HG03575 (cell line): ENCODE measurements around the gene GLCE.
"Not testable (repeated sequence)": the region's sequence is repeated elsewhere in the genome, so short reads cannot be mapped to it uniquely, and the experiment has no call there.

ENCODE experiments used
- ATAC-seq: cut with Tn5 transposase; IDR thresholded peaks from one replicate; pipeline ENCODE4 v1.9.1; 2021; ENCODE audit not compliant: unreplicated experiment, insufficient number of reproducible peaks, low FRiP score; ENCODE audit errors: extremely low read depth

The GLCE gene

DNA sequence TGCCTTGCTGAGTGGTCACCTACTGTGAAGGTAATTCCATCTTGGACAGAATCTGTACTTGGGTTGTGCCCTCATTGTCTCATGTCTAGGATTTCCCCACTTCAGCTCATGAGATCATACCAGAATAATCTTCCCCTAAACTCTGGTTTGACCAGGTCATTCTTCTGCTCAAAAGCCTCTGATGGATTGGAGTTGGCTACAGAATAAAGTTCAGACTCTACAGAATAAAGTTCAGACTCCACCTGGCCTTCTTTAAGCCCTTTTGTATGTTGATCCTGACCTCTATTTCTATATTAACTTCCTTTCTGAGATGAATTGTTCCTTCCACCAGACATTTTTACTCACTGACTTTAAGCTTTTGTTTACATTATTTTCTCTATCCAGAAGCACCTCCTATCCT lies 6.4 kb upstream of the GLCE start:
- no peak for ATAC-seq

DNA sequence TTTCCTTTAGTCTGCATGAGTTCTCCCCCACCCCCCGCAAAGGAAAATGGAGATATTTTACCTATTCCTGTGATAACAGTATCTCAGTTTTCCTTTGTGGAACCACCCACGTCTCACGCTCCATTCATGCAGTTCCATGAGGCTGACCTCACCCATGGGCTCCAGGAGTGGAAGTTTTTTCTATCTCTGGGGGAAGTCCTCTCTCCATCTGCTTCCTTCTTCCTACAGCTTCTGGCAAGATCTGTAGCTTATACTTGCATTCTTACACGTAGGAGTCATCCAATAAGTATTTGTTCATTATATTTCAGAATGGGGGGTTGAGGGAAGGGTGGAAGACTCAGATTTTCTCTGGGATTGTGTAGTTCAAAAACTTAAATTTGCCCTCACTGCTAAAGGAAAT lies 5.8 kb upstream of the GLCE start:
- ATAC-seq: no peak

DNA sequence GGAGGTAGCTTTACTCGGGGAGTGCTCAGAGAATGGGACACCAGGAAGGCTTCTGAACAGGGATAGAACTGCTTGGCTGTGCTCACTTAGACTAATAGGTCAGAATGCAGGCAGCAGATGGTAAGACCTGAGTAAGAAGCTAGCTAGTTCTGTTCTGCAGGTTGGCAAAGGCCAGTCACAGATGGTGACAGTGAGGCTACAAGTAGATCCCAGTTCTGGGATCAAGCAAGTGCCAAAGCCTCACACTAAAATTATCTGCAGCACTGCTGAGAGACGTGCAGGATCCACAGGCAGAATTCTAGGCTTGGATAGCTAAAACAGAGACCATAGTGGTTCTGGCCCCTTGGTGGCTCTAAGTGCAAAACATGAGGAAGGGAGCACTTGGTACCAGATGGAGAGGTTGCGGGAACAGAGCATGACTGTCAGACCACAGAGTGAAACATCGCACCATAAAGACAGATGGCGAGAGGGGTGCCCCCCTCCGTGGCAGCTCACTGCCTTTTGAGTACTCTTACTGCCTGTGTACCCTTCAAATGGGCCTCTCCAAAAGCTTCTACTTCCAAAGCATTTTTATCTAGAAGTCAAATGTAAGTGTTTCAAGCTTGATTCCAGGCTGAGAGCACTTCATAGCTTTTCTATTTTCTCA lies 3.6 kb upstream of the GLCE start:
- no peak for ATAC-seq

DNA sequence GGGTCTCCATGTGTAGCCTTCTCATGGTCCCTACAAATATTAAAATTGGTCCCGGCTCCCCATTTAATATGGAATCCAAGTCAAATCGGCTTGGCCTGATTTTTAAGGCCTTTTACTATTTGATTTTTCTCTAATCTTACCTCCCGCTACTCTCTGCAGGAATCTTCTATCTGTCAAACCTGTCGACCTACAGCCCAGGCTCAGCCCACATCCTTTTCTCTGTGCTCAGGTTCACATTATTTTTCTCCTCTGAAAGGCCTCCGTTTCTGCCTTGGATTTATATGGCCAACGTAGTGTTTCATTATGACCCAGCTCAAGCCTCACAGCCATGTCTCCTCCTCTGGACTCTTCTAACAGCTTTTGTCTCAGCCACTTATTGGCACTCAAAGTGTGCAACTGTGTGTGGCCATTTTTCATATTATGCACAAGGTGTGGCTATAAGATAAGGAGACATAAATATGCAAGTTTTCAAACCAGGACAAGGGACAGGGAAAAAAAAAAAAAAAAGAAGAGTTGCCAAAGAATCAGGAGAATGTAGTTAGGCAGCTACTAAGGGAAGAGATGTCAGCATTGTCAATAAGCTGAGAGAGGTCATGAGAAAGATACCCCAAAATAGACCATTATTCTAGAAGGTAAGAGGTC lies 2.1 kb upstream of the GLCE start:
- ATAC-seq: no peak

DNA sequence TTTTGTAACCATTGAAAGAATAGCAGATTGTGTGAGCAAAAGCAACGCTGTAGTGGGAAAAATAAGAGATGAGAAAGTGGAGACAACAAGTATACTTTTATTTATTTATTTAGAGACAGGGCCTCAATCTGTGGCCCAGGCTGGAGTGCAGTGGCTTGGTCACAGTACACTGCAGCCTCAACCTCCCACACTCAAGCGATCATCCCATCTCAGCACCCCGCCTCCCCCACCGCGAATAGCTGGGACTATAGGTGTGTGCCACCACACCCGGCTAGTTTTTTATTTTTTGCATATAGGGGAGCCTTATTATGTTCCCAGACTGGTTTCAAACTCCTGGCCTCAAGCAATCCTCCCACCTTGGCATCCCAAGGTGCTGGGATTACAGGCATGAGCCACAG lies 1.6 kb upstream of the GLCE start:
- ATAC-seq: no peak

GRCh38 chr15:69159805-69160140 lies 662 bp upstream of the GLCE start:
- no peak for ATAC-seq

- no peak for ATAC-seq
These were observed 843 bp downstream of the GLCE start for GRCh38 chr15:69161079-69161877.

- no peak for ATAC-seq
These were observed 1.4 kb downstream of the GLCE start for GRCh38 chr15:69161878-69162213.

DNA sequence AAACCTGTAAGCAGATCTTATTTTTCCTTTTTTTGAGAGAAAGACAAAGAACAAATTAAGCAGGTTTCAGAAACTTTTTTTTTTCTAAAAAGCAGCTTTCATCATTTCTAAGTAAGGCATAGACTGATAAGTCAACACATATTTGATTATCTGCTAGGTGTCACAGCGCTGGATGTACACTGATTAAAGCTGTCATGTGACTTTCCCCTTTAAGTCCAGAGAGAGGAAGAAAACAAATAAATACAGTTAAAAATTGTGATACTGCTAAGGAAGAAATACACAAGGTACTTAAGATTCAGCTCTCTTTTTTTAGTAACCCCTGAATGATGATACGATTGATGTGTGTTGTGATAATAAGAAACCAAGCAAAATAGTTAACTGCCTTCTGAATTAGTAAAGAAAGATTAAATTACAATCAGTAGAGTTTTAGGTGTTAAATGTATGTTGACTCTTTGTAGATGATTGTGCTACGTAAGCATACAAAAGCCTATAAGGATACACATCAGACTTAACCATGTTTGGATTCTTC lies 2.8 kb downstream of the GLCE start:
- ATAC-seq: no peak

- no peak for ATAC-seq
These were observed 4.6 kb downstream of the GLCE start for GRCh38 chr15:69164807-69165636.

- no peak for ATAC-seq
These were observed 5.2 kb downstream of the GLCE start for GRCh38 chr15:69165637-69166025.

- ATAC-seq: no peak
These were observed 6.9 kb downstream of the GLCE start for GRCh38 chr15:69167218-69167846.

DNA sequence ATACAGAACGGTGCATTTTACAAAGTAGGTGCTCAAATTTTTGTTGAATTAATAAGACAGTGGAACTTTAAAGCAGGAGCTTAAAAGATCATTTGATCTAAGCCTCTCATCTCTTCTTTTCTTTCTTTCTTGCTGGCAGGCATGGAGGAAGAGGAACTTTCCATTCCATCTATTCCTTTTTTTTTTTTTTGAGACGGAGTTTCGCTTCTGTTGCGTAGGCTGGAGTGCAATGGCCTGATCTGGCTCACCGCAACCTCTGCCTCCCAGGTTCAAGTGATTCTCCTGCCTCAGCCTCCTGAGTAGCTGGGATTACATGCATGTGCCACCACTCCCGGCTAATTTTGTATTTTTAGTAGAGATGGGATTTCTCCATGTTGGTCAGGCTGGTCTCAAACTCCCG lies 7.9 kb downstream of the GLCE start:
- not testable (repeated sequence) for ATAC-seq

GRCh38 chr15:69169540-69169939 lies 9.1 kb downstream of the GLCE start:
- not testable (repeated sequence) for ATAC-seq

- ATAC-seq: no peak
These were observed 10.2 kb downstream of the GLCE start for GRCh38 chr15:69170597-69170996.

DNA sequence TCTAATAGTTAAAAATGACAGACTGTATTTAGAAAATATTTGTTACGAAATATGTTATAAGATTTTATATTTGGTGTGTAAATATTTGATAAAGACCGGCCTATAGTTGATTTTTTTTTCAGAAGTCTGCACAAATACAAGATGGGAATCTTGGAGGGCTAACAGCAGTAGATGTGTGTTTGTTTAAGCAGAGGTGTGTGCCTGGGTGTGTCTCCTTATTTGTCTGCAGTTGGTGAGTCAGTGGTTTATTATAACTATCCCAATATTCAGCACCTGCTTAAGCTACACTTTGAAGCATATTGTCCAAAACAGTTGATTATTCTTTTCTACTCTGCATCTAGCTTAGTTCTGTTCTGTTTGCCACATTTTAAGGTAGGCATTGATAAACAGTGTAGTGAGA lies 12.4 kb downstream of the GLCE start:
- no peak for ATAC-seq

DNA sequence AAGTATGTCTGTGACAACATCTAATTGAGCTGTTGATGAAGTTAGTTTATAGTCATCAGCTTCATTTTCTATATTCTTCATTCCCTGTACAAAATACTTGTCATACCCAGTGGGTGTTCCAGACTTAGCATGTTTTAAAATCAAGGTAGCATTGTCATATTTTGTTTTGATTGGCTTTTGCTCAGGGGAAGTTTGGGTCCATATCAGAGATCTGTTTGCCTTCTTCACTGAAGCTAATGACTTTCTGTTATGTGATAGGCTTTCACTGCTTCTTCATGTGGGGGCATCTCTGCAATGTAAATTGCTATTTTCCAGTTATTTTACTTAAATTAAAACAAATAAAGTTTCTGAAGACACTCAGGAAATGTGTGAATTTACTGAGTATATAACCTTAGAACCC lies 15.1 kb downstream of the GLCE start:
- no peak for ATAC-seq

DNA sequence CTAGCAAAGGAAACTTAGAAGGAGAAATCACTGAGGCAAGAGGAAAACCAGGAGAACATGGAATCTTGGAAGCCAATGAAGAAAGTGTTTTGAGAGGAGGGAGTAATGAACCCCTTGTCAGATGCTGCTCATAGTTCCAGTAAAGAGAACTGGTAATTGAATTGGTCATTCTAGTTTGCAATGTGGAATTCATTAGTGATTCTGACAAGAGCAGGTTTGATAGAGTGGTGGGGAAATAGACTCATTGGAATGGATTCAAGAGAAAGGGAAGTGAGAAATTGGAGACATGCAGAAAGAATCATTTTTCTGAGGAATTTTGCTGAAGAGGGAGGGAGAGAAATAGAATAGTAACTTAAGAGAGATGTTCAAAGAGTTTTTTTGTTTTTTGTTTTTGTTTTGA lies 21.0 kb downstream of the GLCE start:
- no peak for ATAC-seq

DNA sequence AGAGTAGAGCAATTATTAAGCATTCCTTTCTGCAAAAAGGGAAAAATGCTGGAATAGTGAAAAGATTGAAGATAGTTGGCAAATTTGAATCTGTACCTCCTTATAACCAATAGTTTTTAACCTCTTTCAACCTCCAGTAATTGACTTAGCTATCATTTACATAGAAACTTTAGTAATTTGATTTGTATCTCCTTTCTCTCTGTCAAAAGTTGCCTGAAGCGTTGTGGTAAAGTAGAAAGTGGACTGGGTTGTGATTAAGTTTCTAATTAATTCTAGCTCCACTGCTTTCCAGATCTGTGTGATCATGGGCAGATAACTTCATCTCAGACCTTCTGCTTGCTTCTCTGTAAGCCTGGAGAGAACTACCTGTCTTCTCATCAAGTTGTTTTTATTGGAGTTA lies 24.8 kb downstream of the GLCE start:
- ATAC-seq: no peak
